GM12878 (cell line): ENCODE data around the gene FSTL4. TPM values are rescaled to one million over a fixed set of nuclear protein-coding genes. Genes with fewer than 3 reads are reported as not detected.

ENCODE experiments used
- ATAC-seq: fragments of 200-7000 bp; cut with Tn5 transposase; 3 replicates; pipeline ENCODE4 v1.9.1; 2020; ENCODE audit warnings: mild to moderate bottlenecking, moderate library complexity
- BruUV-seq: library from RNA; stranded (reverse); fragments of 400-500 nt; replicated peaks from 2 replicates; lab custom pipeline; 2021; lab: Mats Ljungman, UMichigan
- CTCF ChIA-PET: fragments of 300-600 bp; sonication (Branson Sonifier 250); formaldehyde crosslinking; extraction: SDS; loops from one replicate; lab custom pipeline; 2021; ENCODE audit warnings: inconsistent platforms; lab: Yijun Ruan, JAX
- POLR2A ChIA-PET: fragments of 350-600 bp; formaldehyde crosslinking; extraction: SDS; loops from one replicate; lab custom pipeline; 2021; ENCODE audit warnings: inconsistent platforms; lab: Charles Lee
- RAD21 ChIA-PET: fragments of 300-600 bp; sonication (Branson Sonifier 250); formaldehyde crosslinking; loops from one replicate; lab custom pipeline; 2023; ENCODE audit warnings: antibody characterized with exemption; ENCODE audit not compliant: unreplicated experiment; lab: Charles Lee
- SMC1A ChIA-PET: fragments of 300-600 bp; sonication (Branson Sonifier 250); formaldehyde crosslinking; loops from one replicate; lab custom pipeline; 2023; ENCODE audit not compliant: unreplicated experiment, uncharacterized antibody; lab: Charles Lee
- DNase-seq: peaks from one replicate; pipeline ENCODE4 v3.0.0-alpha.2; 2011; ENCODE audit warnings: low read depth, low spot score
- FAIRE-seq: peaks from 3 replicates; lab custom pipeline; 2011; peaks lifted over from hg19 to GRCh38; lab: Jason Lieb, UNC
- H2AFZ ChIP-seq: 2 replicates; pipeline ENCODE4 v1.6.0; 2011; ENCODE audit warnings: low read depth, low read length, control low read depth; ENCODE audit not compliant: control insufficient read depth
- H3K27ac ChIP-seq: 2 replicates; pipeline ENCODE4 v1.5.1; 2011; ENCODE audit warnings: control low read depth; ENCODE audit not compliant: control insufficient read depth, insufficient read depth
- H3K27me3 ChIP-seq, 2 experiments: replicated peaks in 1 of 2; 2 replicates each; pipeline versions ENCODE4 v1.6.0 to v1.6.1; 2011; ENCODE audit warnings: low read length in 1 of 2; ENCODE audit not compliant: control insufficient read depth in 2 of 2, insufficient read depth in 2 of 2
- H3K36me3 ChIP-seq, 2 experiments: 2 replicates each; pipeline ENCODE4 v1.5.1; 2011; ENCODE audit warnings: low read length in 1 of 2; ENCODE audit not compliant: control insufficient read depth in 2 of 2, insufficient read depth in 2 of 2
- H3K4me1 ChIP-seq: 2 replicates; pipeline ENCODE4 v1.6.1; 2011; ENCODE audit warnings: mild to moderate bottlenecking, low read length, moderate library complexity, mixed read lengths; ENCODE audit not compliant: control insufficient read depth, insufficient read depth
- H3K4me2 ChIP-seq: 2 replicates; pipeline ENCODE4 v1.6.0; 2011; ENCODE audit warnings: control low read depth; ENCODE audit not compliant: control insufficient read depth, insufficient read depth
- H3K4me3 ChIP-seq: fragments of 200-600 bp; sonication (generic); 2 replicates; pipeline ENCODE4 v1.5.1; 2016
- H3K79me2 ChIP-seq: 2 replicates; pipeline ENCODE4 v1.6.0; 2011; ENCODE audit warnings: low read length; ENCODE audit not compliant: control insufficient read depth, insufficient read depth
- H3K9ac ChIP-seq: 2 replicates; pipeline ENCODE4 v1.8.0; 2011; ENCODE audit warnings: low read length, control low read depth, mixed read lengths; ENCODE audit not compliant: control insufficient read depth, insufficient read depth
- H3K9me3 ChIP-seq: replicated peaks from 3 replicates; pipeline ENCODE4 v1.5.1; 2011; ENCODE audit warnings: mild to moderate bottlenecking, low read length; ENCODE audit not compliant: control insufficient read depth, insufficient read depth
- H4K20me1 ChIP-seq: 2 replicates; pipeline ENCODE4 v1.6.0; 2011; ENCODE audit not compliant: control insufficient read depth, insufficient read depth
- BMI1 ChIP-seq: fragments of 450-650 bp; IDR thresholded peaks from 2 replicates; pipeline ENCODE4 v1.6.1; 2016; ENCODE audit warnings: mild to moderate bottlenecking, moderate library complexity, borderline replicate concordance
- CHD1 ChIP-seq: IDR thresholded peaks from 2 replicates; pipeline ENCODE4 v1.6.1; 2012; ENCODE audit warnings: low read depth, low read length, improper control_type of control experiment
- GATAD2B ChIP-seq: fragments of 450-650 bp; conservative IDR thresholded peaks from 2 replicates; pipeline ENCODE4 v1.6.1; 2017; ENCODE audit warnings: low read depth, mild to moderate bottlenecking, moderate library complexity
- JUNB ChIP-seq: IDR thresholded peaks from 2 replicates; pipeline ENCODE4 v1.6.1; 2016; ENCODE audit warnings: antibody characterized with exemption, mild to moderate bottlenecking
- NFIC ChIP-seq: IDR thresholded peaks from 2 replicates; pipeline ENCODE4 v1.6.1; 2012; ENCODE audit warnings: low read depth, mild to moderate bottlenecking, inconsistent platforms, low read length, moderate library complexity
- SIX5 ChIP-seq: IDR thresholded peaks from 2 replicates; pipeline ENCODE4 v1.6.1; 2011; ENCODE audit warnings: mild to moderate bottlenecking, low read depth, low read length, moderate library complexity; ENCODE audit not compliant: severe bottlenecking
- SPI1 ChIP-seq: IDR thresholded peaks from 2 replicates; pipeline ENCODE4 v1.6.1; 2011; ENCODE audit warnings: low read depth, mild to moderate bottlenecking, low read length, moderate library complexity, borderline replicate concordance; ENCODE audit not compliant: insufficient read depth
- WGBS: methylation state at CpG from one replicate; pipeline ENCODE4 v1.1.6; 2016; ENCODE audit warnings: low lambda C conversion rate; ENCODE audit not compliant: insufficient replicate concordance, insufficient coverage; ENCODE audit errors: missing lambda C conversion rate; 5-methylcytosine and 5-hydroxymethylcytosine counted together
- in situ Hi-C: fragments of 300-500 bp; cut with MboI; formaldehyde crosslinking; loops from 9 replicates; pipeline ENCODE4 v1.14.3; 2018; ENCODE audit warnings: mixed read lengths
- intact Hi-C: fragments of 100-400 bp; cut with micrococcal nuclease; formaldehyde crosslinking; loops from one replicate; pipeline ENCODE4 v1.14.2; 2022; ENCODE audit not compliant: unreplicated experiment
- polyA plus RNA-seq, 11 experiments: library from polyadenylated mRNA; depleted of rRNA in 4 of 11; unstranded in 6 of 11; stranded (reverse) in 5 of 11; fragments of >200 nt; fragmentation: Nextera tagmentation in 4 of 11; fragmentation: Illumina TruSeq in 1 of 11; extraction: Ambion mirVana in 4 of 11; extraction: Trizol in 1 of 11; gene quantifications; 1 replicate in 1 of 11; 2 replicates in 10 of 11; pipeline versions ENCODE4 v1.2.1 to v1.2.3, GENCODE V29; 2011 to 2016; ENCODE audit warnings: inconsistent platforms in 2 of 11, missing spikeins in 2 of 11, low read depth in 1 of 11
- total RNA-seq, 4 experiments: library from RNA; depleted of rRNA in 3 of 4; stranded (reverse); fragments of >200 nt in 3 of 4; fragmentation: Illumina TruSeq in 1 of 4; extraction: Trizol in 1 of 4; gene quantifications; 2 replicates each; pipeline versions ENCODE4 v1.2.1 to v1.2.3, GENCODE V29; 2013 to 2021
- TF ChIP-seq, protein P1 (sequence below): IDR thresholded peaks from 2 replicates; pipeline ENCODE4 v1.6.1; 2012; ENCODE audit warnings: low read depth, low read length, improper control_type of control experiment

Gene FSTL4
- total and polyA plus RNA-seq, 10 of the 15 experiments (the other 5 are each of a cell fraction or from before 2014, with no cell fraction given) = 0.01 to 0.79 (median 0.21) TPM; not detected in 6

DNA sequence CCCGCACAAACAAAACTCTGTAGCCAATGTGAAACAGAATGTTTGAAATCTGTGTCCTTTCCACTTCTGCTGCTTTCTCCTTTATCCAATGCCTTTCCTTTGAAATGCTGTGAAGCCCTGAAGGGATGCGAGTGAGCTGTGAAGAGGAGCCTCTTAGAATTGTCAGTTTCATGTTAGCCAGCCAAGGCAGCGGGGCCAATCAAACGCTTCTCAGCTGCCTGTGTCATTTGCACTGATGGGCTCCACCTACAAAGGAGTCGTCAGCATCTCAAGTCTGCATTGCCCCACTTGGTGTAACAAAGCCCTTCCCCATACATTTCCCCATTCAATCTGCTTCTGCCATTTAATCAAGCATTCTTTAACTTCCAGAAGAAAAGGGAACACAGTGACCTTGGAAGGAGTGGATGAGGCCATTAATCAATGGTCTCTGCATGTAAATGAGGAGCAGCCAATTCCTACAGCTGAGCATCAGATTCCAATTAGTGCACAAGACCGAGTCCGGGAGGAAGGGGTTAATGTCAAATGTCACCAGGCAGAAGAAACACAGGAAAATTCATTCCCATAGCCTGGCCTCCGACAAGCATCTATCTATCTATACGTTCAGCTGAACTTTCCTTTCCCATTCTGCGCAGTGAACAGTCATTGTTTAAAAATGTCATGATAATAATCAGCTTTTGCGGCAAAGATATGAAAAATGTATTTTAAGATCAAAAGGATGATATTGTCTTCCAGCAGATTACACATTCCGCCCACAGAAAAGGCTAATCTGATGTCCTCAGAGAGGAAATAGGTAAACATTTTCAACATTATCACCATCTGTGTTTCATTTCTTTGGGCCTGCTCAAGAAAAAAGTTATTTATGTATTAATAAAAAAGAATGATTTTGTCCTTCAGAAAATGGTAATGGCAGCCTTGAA, 154.6 kb downstream of the FSTL4 start:
- ATAC-seq (no peak), FAIRE-seq (no peak), DNase-seq (no peak)
- SMC1A ChIA-PET = no interaction called here
- RAD21 ChIA-PET = no interaction called here
- no peaks in the 10 kb centered on the region; a peak in 2 of 4 replicates for H3K27me3 ChIP-seq
- no peaks in the 10 kb centered on the region for H3K4me1 ChIP-seq
- H3K36me3 ChIP-seq = no peaks in the 10 kb centered on the region
- H3K4me3 ChIP-seq = no peak overlapping the region
- no peak overlapping the region for H3K27ac ChIP-seq
- H2AFZ ChIP-seq = no peak overlapping the region
- H4K20me1 ChIP-seq = no peaks in the 10 kb centered on the region
- H3K9me3 ChIP-seq = no peaks in the 10 kb centered on the region
- TF ChIP-seq CHD1 (no peak), SPI1 (no peak), BMI1 (no peak), SIX5 (no peak), GATAD2B (no peak), JUNB (no peak), NFIC (no peak)
- TF ChIP-seq, protein P1, sequence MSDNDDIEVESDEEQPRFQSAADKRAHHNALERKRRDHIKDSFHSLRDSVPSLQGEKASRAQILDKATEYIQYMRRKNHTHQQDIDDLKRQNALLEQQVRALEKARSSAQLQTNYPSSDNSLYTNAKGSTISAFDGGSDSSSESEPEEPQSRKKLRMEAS = no peak
- intact Hi-C loops = no loop called here
- in situ Hi-C loops = no loop called here
- CTCF ChIA-PET = interaction anchor here (0.9 to 2.6 kb wide), 6 partner anchors 26 to 347 kb away, joined by 3 to 7 read pairs (median 4); no protein-coding TSS in a partner anchor
- WGBS = 55% methylated on average over 12 of the region's 12 CpGs
- H3K4me2 ChIP-seq = no peak overlapping the region
- POLR2A ChIA-PET = no interaction called here
- BruUV-seq = no TSS peak
- no peaks in the 10 kb centered on the region for H3K79me2 ChIP-seq
- no peak overlapping the region for H3K9ac ChIP-seq
